T-helper 22 cell (primary cell): ENCODE results near the gene GRID2.

Source experiments
- DNase-seq: peaks from one replicate; pipeline ENCODE4 v3.0.0-alpha.2; 2020; ENCODE audit warnings: low read depth

Gene GRID2

DNA sequence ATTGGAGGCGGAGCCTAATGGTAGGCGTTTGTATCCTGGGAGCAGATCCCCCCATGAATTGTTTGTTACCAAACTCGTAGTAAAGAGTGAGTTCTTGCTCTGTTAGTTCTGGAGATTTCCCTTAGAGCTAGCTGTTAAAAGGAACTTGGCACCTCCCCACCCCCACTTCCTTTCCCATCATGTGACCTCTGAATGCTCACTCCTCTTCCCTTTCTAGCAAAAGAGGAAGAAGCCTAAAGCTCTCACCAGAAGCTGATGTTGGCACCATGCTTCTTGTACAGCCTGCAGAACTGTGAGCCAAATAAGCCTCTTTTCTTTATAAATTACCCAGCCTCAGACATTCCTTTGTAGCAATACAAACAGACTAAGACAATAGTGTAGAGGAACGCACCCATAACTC, 1511.0 kb downstream of the GRID2 start:
- DNase-seq: no peak
